ENCODE measurements around the gene NCK2.

The NCK2 gene

GRCh38 chr2:105738658-105739241 is 6.0 kb upstream of the NCK2 start:
- Histone ChIP-seq H3K27ac (ENCODE audit: low read depth, low read length) (peak overlapping the region; percentile 58), H3K4me2 (ENCODE audit: low read length) (peak overlapping the region; percentile 57), H4K20me1 (ENCODE audit: control insufficient read depth, insufficient read depth, low read depth, low read length) (no peaks in the 10 kb centered on the region), H3K4me1 (ENCODE audit: control insufficient read depth, low read length) (peaks cover 61% of the 10 kb centered on the region), H3K27me3 (ENCODE audit: control insufficient read depth, low read length) (no peaks in the 10 kb centered on the region), H3F3A (ENCODE audit: control insufficient read depth, insufficient read depth) (peaks cover 9% of the 10 kb centered on the region), H3K9me2 (replicated peaks; ENCODE audit: control insufficient read depth, low read length) (no peaks in the 10 kb centered on the region), H3K4me3 (ENCODE audit: low read length) (peak overlapping the region; percentile 40), H3K9me3 (ENCODE audit: control insufficient read depth, insufficient read depth, low read length) (no peaks in the 10 kb centered on the region), H3K36me3 (ENCODE audit: control insufficient read depth, low read length) (no peaks in the 10 kb centered on the region), H3K79me2 (ENCODE audit: control insufficient read depth, low read length) (no peaks in the 10 kb centered on the region)
- TF ChIP-seq CTCF (IDR thresholded peaks at IDR 0.05; ENCODE audit: low read depth, low read length, poor library complexity, severe bottlenecking) (no peak), EZH2phosphoT487 (IDR thresholded peaks at IDR 0.05; ENCODE audit: borderline replicate concordance, low read length) (no peak)

GRCh38 chr2:105739426-105739825 is 5.3 kb upstream of the NCK2 start:
- Histone ChIP-seq H3K4me1 (ENCODE audit: control insufficient read depth, low read length) (peaks cover 60% of the 10 kb centered on the region), H3K79me2 (ENCODE audit: control insufficient read depth, low read length) (no peaks in the 10 kb centered on the region), H3K9me3 (ENCODE audit: control insufficient read depth, insufficient read depth, low read length) (no peaks in the 10 kb centered on the region), H3K27ac (ENCODE audit: low read depth, low read length) (peak overlapping the region; percentile 58), H3K27me3 (ENCODE audit: control insufficient read depth, low read length) (no peaks in the 10 kb centered on the region), H3K4me2 (ENCODE audit: low read length) (peak overlapping the region; percentile 57), H3K9me2 (replicated peaks; ENCODE audit: control insufficient read depth, low read length) (no peaks in the 10 kb centered on the region), H4K20me1 (ENCODE audit: control insufficient read depth, insufficient read depth, low read depth, low read length) (no peaks in the 10 kb centered on the region), H3F3A (ENCODE audit: control insufficient read depth, insufficient read depth) (peaks cover 13% of the 10 kb centered on the region), H3K4me3 (ENCODE audit: low read length) (peak overlapping the region; percentile 40), H3K36me3 (ENCODE audit: control insufficient read depth, low read length) (no peaks in the 10 kb centered on the region)
- TF ChIP-seq EZH2phosphoT487 (IDR thresholded peaks at IDR 0.05; ENCODE audit: borderline replicate concordance, low read length), result no peak
- no peak for TF ChIP-seq CTCF (IDR thresholded peaks at IDR 0.05; ENCODE audit: low read depth, low read length, poor library complexity, severe bottlenecking)

GRCh38 chr2:105739944-105740530 is 4.7 kb upstream of the NCK2 start:
- Histone ChIP-seq H3K36me3 (ENCODE audit: control insufficient read depth, low read length) (no peaks in the 10 kb centered on the region), H4K20me1 (ENCODE audit: control insufficient read depth, insufficient read depth, low read depth, low read length) (no peaks in the 10 kb centered on the region), H3K27ac (ENCODE audit: low read depth, low read length) (peak overlapping the region; percentile 58; the same call in 1 of the 2 replicates), H3K4me1 (ENCODE audit: control insufficient read depth, low read length) (peaks cover 54% of the 10 kb centered on the region), H3F3A (ENCODE audit: control insufficient read depth, insufficient read depth) (peaks cover 13% of the 10 kb centered on the region), H3K9me3 (ENCODE audit: control insufficient read depth, insufficient read depth, low read length) (no peaks in the 10 kb centered on the region), H3K4me3 (ENCODE audit: low read length) (peak overlapping the region; percentile 1; the same call in 1 of the 2 replicates), H3K4me2 (ENCODE audit: low read length) (peak overlapping the region; percentile 57), H3K27me3 (ENCODE audit: control insufficient read depth, low read length) (no peaks in the 10 kb centered on the region), H3K9me2 (replicated peaks; ENCODE audit: control insufficient read depth, low read length) (no peaks in the 10 kb centered on the region), H3K79me2 (ENCODE audit: control insufficient read depth, low read length) (no peaks in the 10 kb centered on the region)
- no peak for TF ChIP-seq CTCF (IDR thresholded peaks at IDR 0.05; ENCODE audit: low read depth, low read length, poor library complexity, severe bottlenecking)
- TF ChIP-seq EZH2phosphoT487 (IDR thresholded peaks at IDR 0.05; ENCODE audit: borderline replicate concordance, low read length), result no peak

Measured in DOHH2 (cell line).